ENCODE data around the gene KLHDC8A.
"Not testable (repeated sequence)": the region's sequence is repeated elsewhere in the genome, so short reads cannot be mapped to it uniquely, and the experiment has no call there.

KLHDC8A gene

DNA sequence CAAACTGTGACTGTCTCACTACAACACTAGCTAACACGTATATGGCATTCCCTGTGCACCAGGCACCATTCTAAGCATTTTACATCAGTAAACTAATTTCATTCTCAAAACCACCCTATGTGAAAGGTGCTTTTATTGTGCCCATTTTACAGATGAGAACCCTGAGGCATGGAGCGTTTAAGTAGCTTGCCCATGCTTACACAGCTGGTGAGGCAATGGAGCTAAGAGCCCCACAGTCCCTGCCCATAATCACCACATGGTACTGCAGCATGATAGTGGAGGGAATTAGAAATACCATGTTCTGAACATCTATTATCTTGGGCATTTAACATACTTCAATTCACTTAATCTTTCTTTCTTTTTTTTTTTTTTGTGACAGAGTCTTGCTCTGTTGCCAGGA lies 31.1 kb upstream of the KLHDC8A start:
- H2BK5ac ChIP-seq (ENCODE audit: low read length) = no peak overlapping the region
- H4K8ac ChIP-seq (ENCODE audit: low read depth, low read length) = no peak overlapping the region
- no peak overlapping the region for H3K27ac ChIP-seq (replicated peaks; ENCODE audit: low read length)
- no peak for DNase-seq (ENCODE audit: low spot score)
- no peak overlapping the region for H2BK15ac ChIP-seq (ENCODE audit: low read length)
- no peak overlapping the region for H3K4me2 ChIP-seq (ENCODE audit: insufficient read depth, low read length, poor library complexity, severe bottlenecking)
- no peak overlapping the region for H2BK120ac ChIP-seq (ENCODE audit: low read depth, low read length)
- H3K9ac ChIP-seq (ENCODE audit: low read depth, low read length, poor library complexity) = no peak overlapping the region
- H3K4me1 ChIP-seq (ENCODE audit: control insufficient read depth in 2 of 2, insufficient read depth in 1 of 2, low read depth in 1 of 2, low read length in 2 of 2) = peaks cover 0 to 4% of the 10 kb centered on the region in 2 donors
- no peak overlapping the region for H3K14ac ChIP-seq (ENCODE audit: low read length)
- no peak overlapping the region for H2BK12ac ChIP-seq (ENCODE audit: low read length)
- no peak overlapping the region for H3K4me3 ChIP-seq (ENCODE audit: low read length in 2 of 2)
- no peak overlapping the region for H4K91ac ChIP-seq (ENCODE audit: low read depth, low read length, poor library complexity)
- no peaks in the 10 kb centered on the region for H3K79me1 ChIP-seq (ENCODE audit: low read depth, low read length)
- H3K4ac ChIP-seq (ENCODE audit: low read length) = no peak overlapping the region
- peaks cover 0 to 17% (median 0%) of the 10 kb centered on the region in 3 experiments for H3K27me3 ChIP-seq (ENCODE audit: control insufficient read depth in 3 of 3, insufficient read depth in 3 of 3, low read depth in 1 of 3, low read length in 3 of 3)
- no CpG with 5 or more reads among the region's 2 CpGs for WGBS, 2 donors (ENCODE audit: extremely low coverage in 2 of 2, insufficient read length in 2 of 2, insufficient replicate concordance in 1 of 2)
- H3K18ac ChIP-seq (ENCODE audit: low read length) = no peak overlapping the region
- H3K23ac ChIP-seq (ENCODE audit: low read depth, low read length, poor library complexity) = no peak overlapping the region
- H2AFZ ChIP-seq (ENCODE audit: low read length) = no peak overlapping the region
- H3K36me3 ChIP-seq (replicated peaks in 1 of 2; ENCODE audit: control insufficient read depth in 2 of 2, insufficient read depth in 2 of 2, low read length in 2 of 2) = no peaks in the 10 kb centered on the region
- H3K9me3 ChIP-seq (replicated peaks in 1 of 2; ENCODE audit: control insufficient read depth in 2 of 2, insufficient read depth in 1 of 2, low read depth in 1 of 2, low read length in 2 of 2) = no peaks in the 10 kb centered on the region
- no peak overlapping the region for H2AK5ac ChIP-seq (ENCODE audit: low read depth, low read length)

DNA sequence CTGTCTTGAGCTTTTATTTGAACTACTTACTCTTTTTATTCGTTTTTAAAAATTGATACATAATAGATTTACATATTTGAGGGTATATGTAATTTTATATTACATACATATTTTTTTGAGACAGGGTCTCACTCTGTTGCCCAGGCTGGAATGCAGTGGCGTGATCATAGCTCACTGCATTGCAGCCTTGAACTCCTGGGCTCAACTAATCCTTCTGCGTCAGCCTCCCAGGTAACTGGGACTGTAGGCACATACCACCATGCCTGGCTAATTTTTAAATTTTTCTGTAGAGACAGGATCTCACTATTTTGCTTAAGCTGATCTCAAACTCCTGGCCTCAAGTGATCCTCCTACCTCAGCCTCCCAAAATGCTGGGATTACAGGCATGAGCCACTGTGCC lies 26.3 kb upstream of the KLHDC8A start:
- not testable (repeated sequence) for H3K36me3 ChIP-seq (replicated peaks in 1 of 2; ENCODE audit: control insufficient read depth in 2 of 2, insufficient read depth in 2 of 2, low read length in 2 of 2); H3K9me3 ChIP-seq (replicated peaks in 1 of 2; ENCODE audit: control insufficient read depth in 2 of 2, insufficient read depth in 1 of 2, low read depth in 1 of 2, low read length in 2 of 2); H3K14ac ChIP-seq (ENCODE audit: low read length); H2BK12ac ChIP-seq (ENCODE audit: low read length); H3K18ac ChIP-seq (ENCODE audit: low read length); H2AK5ac ChIP-seq (ENCODE audit: low read depth, low read length); H2BK15ac ChIP-seq (ENCODE audit: low read length); H2BK120ac ChIP-seq (ENCODE audit: low read depth, low read length); H3K27ac ChIP-seq (replicated peaks; ENCODE audit: low read length); H3K4me1 ChIP-seq (ENCODE audit: control insufficient read depth in 2 of 2, insufficient read depth in 1 of 2, low read depth in 1 of 2, low read length in 2 of 2); H3K4me3 ChIP-seq (ENCODE audit: low read length in 2 of 2); H3K4me2 ChIP-seq (ENCODE audit: insufficient read depth, low read length, poor library complexity, severe bottlenecking); DNase-seq (ENCODE audit: low spot score); H4K91ac ChIP-seq (ENCODE audit: low read depth, low read length, poor library complexity); H3K9ac ChIP-seq (ENCODE audit: low read depth, low read length, poor library complexity); H3K79me1 ChIP-seq (ENCODE audit: low read depth, low read length); H3K23ac ChIP-seq (ENCODE audit: low read depth, low read length, poor library complexity); H2BK5ac ChIP-seq (ENCODE audit: low read length); H4K8ac ChIP-seq (ENCODE audit: low read depth, low read length); H3K4ac ChIP-seq (ENCODE audit: low read length); H2AFZ ChIP-seq (ENCODE audit: low read length)
- no CpG with 5 or more reads among the region's 3 CpGs for WGBS, 2 donors (ENCODE audit: extremely low coverage in 2 of 2, insufficient read length in 2 of 2, insufficient replicate concordance in 1 of 2)
- peaks cover 0 to 18% (median 0%) of the 10 kb centered on the region in 3 experiments for H3K27me3 ChIP-seq (ENCODE audit: control insufficient read depth in 3 of 3, insufficient read depth in 3 of 3, low read depth in 1 of 3, low read length in 3 of 3)

GRCh38 chr1:205382561-205382960 lies 25.8 kb upstream of the KLHDC8A start:
- Histone ChIP-seq H3K9ac (ENCODE audit: low read depth, low read length, poor library complexity) (no peak overlapping the region), H3K4ac (ENCODE audit: low read length) (no peak overlapping the region), H3K4me1 (ENCODE audit: control insufficient read depth in 2 of 2, insufficient read depth in 1 of 2, low read depth in 1 of 2, low read length in 2 of 2) (peaks cover 0 to 4% of the 10 kb centered on the region in 2 donors), H3K27ac (replicated peaks; ENCODE audit: low read length) (no peak overlapping the region), H2BK120ac (ENCODE audit: low read depth, low read length) (no peak overlapping the region), H4K8ac (ENCODE audit: low read depth, low read length) (no peak overlapping the region), H2BK12ac (ENCODE audit: low read length) (no peak overlapping the region), H3K36me3 (replicated peaks in 1 of 2; ENCODE audit: control insufficient read depth in 2 of 2, insufficient read depth in 2 of 2, low read length in 2 of 2) (no peaks in the 10 kb centered on the region), H2BK15ac (ENCODE audit: low read length) (no peak overlapping the region), H3K9me3 (replicated peaks in 1 of 2; ENCODE audit: control insufficient read depth in 2 of 2, insufficient read depth in 1 of 2, low read depth in 1 of 2, low read length in 2 of 2) (no peaks in the 10 kb centered on the region), H4K91ac (ENCODE audit: low read depth, low read length, poor library complexity) (no peak overlapping the region), H3K27me3 (ENCODE audit: control insufficient read depth in 3 of 3, insufficient read depth in 3 of 3, low read depth in 1 of 3, low read length in 3 of 3) (peaks cover 0 to 22% (median 0%) of the 10 kb centered on the region in 3 experiments), H2AK5ac (ENCODE audit: low read depth, low read length) (no peak overlapping the region), H2AFZ (ENCODE audit: low read length) (no peak overlapping the region), H3K18ac (ENCODE audit: low read length) (no peak overlapping the region), H3K4me2 (ENCODE audit: insufficient read depth, low read length, poor library complexity, severe bottlenecking) (no peak overlapping the region), H3K79me1 (ENCODE audit: low read depth, low read length) (no peaks in the 10 kb centered on the region), H3K14ac (ENCODE audit: low read length) (no peak overlapping the region), H2BK5ac (ENCODE audit: low read length) (no peak overlapping the region), H3K23ac (ENCODE audit: low read depth, low read length, poor library complexity) (no peak overlapping the region), H3K4me3 (ENCODE audit: low read length in 2 of 2) (no peak overlapping the region)
- WGBS, 2 donors (ENCODE audit: extremely low coverage in 2 of 2, insufficient read length in 2 of 2, insufficient replicate concordance in 1 of 2) = no CpG with 5 or more reads among the region's 4 CpGs
- no peak for DNase-seq (ENCODE audit: low spot score)

DNA sequence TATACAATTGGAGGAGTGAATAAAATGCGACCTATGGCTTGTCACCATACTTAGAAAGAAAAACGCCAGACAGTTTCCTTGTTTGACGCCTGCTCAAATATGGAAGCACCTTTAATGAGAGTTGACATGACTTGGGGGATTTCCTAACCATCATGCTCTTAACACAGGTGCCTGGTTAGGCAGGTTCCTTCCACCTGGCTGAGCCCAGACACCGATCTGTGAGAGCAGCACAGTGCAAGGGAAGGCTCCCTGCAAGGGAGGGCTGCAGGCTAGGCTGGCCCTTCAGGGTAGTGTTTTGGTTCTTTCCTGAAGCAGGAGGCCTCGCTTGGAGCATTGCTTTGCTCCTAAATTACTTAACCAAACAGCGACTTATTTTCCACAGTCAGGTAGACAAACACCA lies 24.6 kb upstream of the KLHDC8A start:
- no peak overlapping the region for H3K4me2 ChIP-seq (ENCODE audit: insufficient read depth, low read length, poor library complexity, severe bottlenecking)
- no CpG with 5 or more reads among the region's 6 CpGs for WGBS, 2 donors (ENCODE audit: extremely low coverage in 2 of 2, insufficient read length in 2 of 2, insufficient replicate concordance in 1 of 2)
- H3K4me1 ChIP-seq (ENCODE audit: control insufficient read depth in 2 of 2, insufficient read depth in 1 of 2, low read depth in 1 of 2, low read length in 2 of 2) = peaks cover 0 to 8% of the 10 kb centered on the region in 2 donors
- H3K27me3 ChIP-seq (ENCODE audit: control insufficient read depth in 3 of 3, insufficient read depth in 3 of 3, low read depth in 1 of 3, low read length in 3 of 3) = peaks cover 0 to 16% (median 0%) of the 10 kb centered on the region in 3 experiments
- H2BK12ac ChIP-seq (ENCODE audit: low read length) = no peak overlapping the region
- H3K4me3 ChIP-seq (ENCODE audit: low read length in 2 of 2) = no peak overlapping the region
- H2BK5ac ChIP-seq (ENCODE audit: low read length) = no peak overlapping the region
- H3K14ac ChIP-seq (ENCODE audit: low read length) = no peak overlapping the region
- no peak overlapping the region for H3K9ac ChIP-seq (ENCODE audit: low read depth, low read length, poor library complexity)
- H2AFZ ChIP-seq (ENCODE audit: low read length) = no peak overlapping the region
- no peak overlapping the region for H4K8ac ChIP-seq (ENCODE audit: low read depth, low read length)
- H3K36me3 ChIP-seq (replicated peaks in 1 of 2; ENCODE audit: control insufficient read depth in 2 of 2, insufficient read depth in 2 of 2, low read length in 2 of 2) = no peaks in the 10 kb centered on the region
- no peak for DNase-seq (ENCODE audit: low spot score)
- no peak overlapping the region for H3K23ac ChIP-seq (ENCODE audit: low read depth, low read length, poor library complexity)
- H3K9me3 ChIP-seq (replicated peaks in 1 of 2; ENCODE audit: control insufficient read depth in 2 of 2, insufficient read depth in 1 of 2, low read depth in 1 of 2, low read length in 2 of 2) = no peaks in the 10 kb centered on the region
- no peaks in the 10 kb centered on the region for H3K79me1 ChIP-seq (ENCODE audit: low read depth, low read length)
- no peak overlapping the region for H3K4ac ChIP-seq (ENCODE audit: low read length)
- no peak overlapping the region for H4K91ac ChIP-seq (ENCODE audit: low read depth, low read length, poor library complexity)
- H2BK15ac ChIP-seq (ENCODE audit: low read length) = no peak overlapping the region
- H3K18ac ChIP-seq (ENCODE audit: low read length) = no peak overlapping the region
- H2BK120ac ChIP-seq (ENCODE audit: low read depth, low read length) = no peak overlapping the region
- H2AK5ac ChIP-seq (ENCODE audit: low read depth, low read length) = no peak overlapping the region
- no peak overlapping the region for H3K27ac ChIP-seq (replicated peaks; ENCODE audit: low read length)

All from neuronal stem cell (in vitro differentiated cells).